HCT116 (cell line): ENCODE results near the gene GNA15. TPM values are rescaled to one million over a fixed set of nuclear protein-coding genes. Genes with fewer than 3 reads are reported as not detected.

Source experiments
- ATAC-seq: fragments of 200-7000 bp; cut with Tn5 transposase; 2 replicates; pipeline ENCODE4 v1.9.1; 2020; ENCODE audit warnings: mild to moderate bottlenecking, moderate library complexity
- BruUV-seq: library from RNA; stranded (reverse); fragments of 400-500 nt; replicated peaks from 2 replicates; lab custom pipeline; 2021; lab: Mats Ljungman, UMichigan
- CTCF ChIA-PET: fragments of 300-600 bp; sonication (Branson Sonifier 250); formaldehyde crosslinking; loops from one replicate; lab custom pipeline; 2021; ENCODE audit warnings: antibody characterized with exemption; lab: Charles Lee
- POLR2A ChIA-PET: fragments of 300-600, 350-600 bp; sonication (Branson Sonifier 250); formaldehyde crosslinking; loops from one replicate; lab custom pipeline; 2021; ENCODE audit warnings: antibody characterized with exemption; lab: Charles Lee
- RAD21 ChIA-PET, 2 experiments: fragments of 300-600 bp; sonication (Branson Sonifier 250); formaldehyde crosslinking; loops; one replicate each; lab custom pipeline; 2023; ENCODE audit warnings: low total read pairs in 2 of 2; ENCODE audit not compliant: uncharacterized antibody in 2 of 2, unreplicated experiment in 2 of 2, low non-redundant PET in 1 of 2; lab: Charles Lee
- DNase-seq: peaks from one replicate; pipeline ENCODE4 v3.0.0-alpha.2; 2010; ENCODE audit warnings: low read depth, low spot score
- H2AFZ ChIP-seq: fragments of 200-600 bp; shearing (Covaris generic), sonication (generic); 2 replicates; pipeline ENCODE4 v1.6.1; 2017; ENCODE audit warnings: low read depth, mixed run types, mixed read lengths, antibody characterized with exemption, low read length; ENCODE audit not compliant: poor library complexity, severe bottlenecking
- H3K27ac ChIP-seq: 2 replicates; pipeline ENCODE4 v1.5.1; 2012; ENCODE audit warnings: low read depth, low read length
- H3K27me3 ChIP-seq: fragments of 200-600 bp; sonication (generic); 2 replicates; pipeline ENCODE4 v1.6.1; 2016; ENCODE audit warnings: mixed run types, low read length, mixed read lengths; ENCODE audit not compliant: insufficient read depth
- H3K36me3 ChIP-seq, 2 experiments: fragments of 200-500 bp in 1 of 2; fragments of 200-600 bp in 1 of 2; sonication (Bioruptor generic) in 1 of 2; sonication (generic) in 1 of 2; 2 replicates each; pipeline versions ENCODE4 v1.5.1 to v1.6.1; 2014 to 2016; ENCODE audit warnings: low read length in 2 of 2, inconsistent platforms in 1 of 2, mixed read lengths in 1 of 2, mixed run types in 1 of 2; ENCODE audit not compliant: insufficient read depth in 2 of 2, control insufficient read depth in 1 of 2
- H3K4me1 ChIP-seq, 2 experiments: fragments of 200-600 bp in 1 of 2; sonication (generic) in 1 of 2; 2 replicates each; pipeline versions ENCODE4 v1.5.1 to v1.6.1; 2012 to 2017; ENCODE audit warnings: low read length in 2 of 2, inconsistent platforms in 1 of 2, mild to moderate bottlenecking in 1 of 2, mixed read lengths in 1 of 2, mixed run types in 1 of 2, moderate library complexity in 1 of 2; ENCODE audit not compliant: insufficient read depth in 2 of 2, control insufficient read depth in 1 of 2
- H3K4me2 ChIP-seq: fragments of 200-600 bp; sonication (generic); 2 replicates; pipeline ENCODE4 v1.6.1; 2017; ENCODE audit warnings: mixed run types, low read length, mixed read lengths
- H3K4me3 ChIP-seq, 2 experiments: fragments of 200-600 bp in 1 of 2; sonication (generic) in 1 of 2; replicated peaks in 1 of 2; 2 replicates each; pipeline ENCODE4 v1.5.1; 2011 to 2016; ENCODE audit warnings: low read length in 2 of 2, control low read depth in 1 of 2, low read depth in 1 of 2, mild to moderate bottlenecking in 1 of 2, mixed read lengths in 1 of 2, mixed run types in 1 of 2
- H3K79me2 ChIP-seq: fragments of 200-600 bp; sonication (generic); 2 replicates; pipeline ENCODE4 v1.6.1; 2017; ENCODE audit warnings: mild to moderate bottlenecking, mixed run types, low read length, moderate library complexity, mixed read lengths; ENCODE audit not compliant: insufficient read depth
- H3K9ac ChIP-seq: fragments of 200-600 bp; sonication (generic); 2 replicates; pipeline ENCODE4 v1.6.1; 2016; ENCODE audit warnings: low read length, mixed read lengths
- H3K9me2 ChIP-seq: fragments of 200-600 bp; sonication (generic), shearing (Covaris generic); 2 replicates; pipeline ENCODE4 v1.6.1; 2017; ENCODE audit warnings: mixed run types, mild to moderate bottlenecking, moderate library complexity; ENCODE audit not compliant: insufficient read depth
- H3K9me3 ChIP-seq, 2 experiments: fragments of 200-500 bp in 1 of 2; fragments of 200-600 bp in 1 of 2; sonication (Bioruptor generic) in 1 of 2; sonication (generic) in 1 of 2; 2 replicates each; pipeline ENCODE4 v1.6.1; 2014 to 2017; ENCODE audit warnings: low read length in 2 of 2, mixed read lengths in 2 of 2, inconsistent platforms in 1 of 2, low read depth in 1 of 2, mild to moderate bottlenecking in 1 of 2, mixed run types in 1 of 2, moderate library complexity in 1 of 2; ENCODE audit not compliant: control insufficient read depth in 1 of 2, insufficient read depth in 1 of 2
- H4K20me1 ChIP-seq: fragments of 200-600 bp; sonication (generic), shearing (Covaris generic); 2 replicates; pipeline ENCODE4 v1.6.1; 2017; ENCODE audit warnings: mixed run types, mild to moderate bottlenecking, moderate library complexity; ENCODE audit not compliant: insufficient read depth
- CEBPB ChIP-seq: IDR thresholded peaks from 2 replicates; pipeline ENCODE4 v1.6.1; 2012; ENCODE audit warnings: low read depth
- EGR1 ChIP-seq: IDR thresholded peaks from 2 replicates; pipeline ENCODE4 v1.6.1; 2012; ENCODE audit warnings: low read depth
- JUND ChIP-seq: IDR thresholded peaks from 2 replicates; pipeline ENCODE4 v1.6.1; 2012
- POLR2AphosphoS5 ChIP-seq: IDR thresholded peaks from 2 replicates; pipeline ENCODE4 v1.6.1; 2011; ENCODE audit warnings: mild to moderate bottlenecking, low read depth, low read length, moderate library complexity
- SIN3A ChIP-seq: IDR thresholded peaks from 2 replicates; pipeline ENCODE4 v1.6.1; 2012; ENCODE audit warnings: low read depth
- TCF7L2 ChIP-seq: IDR thresholded peaks from 2 replicates; pipeline ENCODE4 v1.7.0; 2011; ENCODE audit warnings: borderline replicate concordance, inconsistent platforms; ENCODE audit not compliant: insufficient read depth, insufficient read length; ENCODE audit errors: extremely low read depth
- YY1 ChIP-seq: IDR thresholded peaks from 2 replicates; pipeline ENCODE4 v1.6.1; 2011; ENCODE audit warnings: low read length, low read depth, moderate library complexity, mild to moderate bottlenecking; ENCODE audit not compliant: insufficient replicate concordance; ENCODE audit errors: extremely low read depth
- intact Hi-C: fragments of 100-400 bp; cut with micrococcal nuclease; formaldehyde crosslinking; loops from 2 replicates; pipeline ENCODE4 v1.10.0; 2022
- total RNA-seq: library from RNA; stranded (reverse); gene quantifications from one replicate; pipeline ENCODE4 v1.2.1, GENCODE V29; 2021; ENCODE audit not compliant: unreplicated experiment
- TF ChIP-seq, protein P1 (sequence below): IDR thresholded peaks from 2 replicates; pipeline ENCODE4 v1.6.1; 2012; ENCODE audit warnings: low read depth
- TF ChIP-seq, protein P2 (sequence below): IDR thresholded peaks from 2 replicates; pipeline ENCODE4 v1.6.1; 2012
- TF ChIP-seq, protein P3 (sequence below), 3 experiments: fragments of 200-600 bp in 1 of 3; sonication (generic) in 1 of 3; IDR thresholded peaks in 2 of 3; conservative IDR thresholded peaks in 1 of 3; 2 replicates each; pipeline ENCODE4 v1.5.1; 2012 to 2017; ENCODE audit warnings: low read depth in 2 of 3, low read length in 2 of 3, antibody characterized with exemption in 1 of 3, borderline replicate concordance in 1 of 3, control low read depth in 1 of 3, mild to moderate bottlenecking in 1 of 3, mixed read lengths in 1 of 3, mixed run types in 1 of 3, moderate library complexity in 1 of 3; ENCODE audit not compliant: insufficient read depth in 1 of 3

GNA15 gene
- total RNA-seq, 1 experiment from 2014 or later = 1.5 TPM

DNA sequence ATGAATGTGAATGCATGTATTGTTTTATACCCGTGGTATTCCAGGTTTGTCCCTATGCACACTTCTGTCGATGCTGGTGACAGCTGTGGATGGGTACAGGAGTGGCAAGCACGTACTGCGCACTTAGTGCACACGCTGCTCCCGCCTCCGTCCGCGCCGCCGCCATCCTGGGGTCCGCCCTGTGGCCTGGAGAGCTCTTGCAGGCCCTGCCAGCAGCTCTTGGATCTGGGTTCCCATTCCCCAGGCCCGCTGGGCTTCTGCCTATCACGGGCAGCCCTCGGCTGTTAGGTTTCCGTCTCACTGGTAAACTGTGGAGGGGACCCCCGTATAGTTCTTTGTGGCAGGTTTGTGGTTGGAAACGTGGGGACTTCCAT is 37.7 kb upstream of the GNA15 start:
- Histone ChIP-seq H3K79me2 (peaks cover 85% of the 10 kb centered on the region), H3K4me2 (no peak overlapping the region), H3K36me3 (no peaks in the 10 kb centered on the region), H3K9me3 (no peaks in the 10 kb centered on the region), H3K9ac (no peak overlapping the region), H3K9me2 (no peaks in the 10 kb centered on the region), H3K4me1 (peaks cover 3 to 25% of the 10 kb centered on the region in 2 experiments), H3K27ac (no peak overlapping the region), H3K27me3 (no peaks in the 10 kb centered on the region), H2AFZ (no peak overlapping the region), H4K20me1 (no peaks in the 10 kb centered on the region), H3K4me3 (no peak overlapping the region)
- intact Hi-C loops = no loop called here
- RAD21 ChIA-PET = no interaction called here
- BruUV-seq = no TSS peak
- no peak for TF ChIP-seq TCF7L2
- no peak for DNase-seq
- POLR2A ChIA-PET = no interaction called here
- no peak for ATAC-seq
- CTCF ChIA-PET = interaction anchor here (1.0 kb wide), 1 partner anchor 11 kb away, joined by 4 read pairs; no protein-coding TSS in a partner anchor

DNA sequence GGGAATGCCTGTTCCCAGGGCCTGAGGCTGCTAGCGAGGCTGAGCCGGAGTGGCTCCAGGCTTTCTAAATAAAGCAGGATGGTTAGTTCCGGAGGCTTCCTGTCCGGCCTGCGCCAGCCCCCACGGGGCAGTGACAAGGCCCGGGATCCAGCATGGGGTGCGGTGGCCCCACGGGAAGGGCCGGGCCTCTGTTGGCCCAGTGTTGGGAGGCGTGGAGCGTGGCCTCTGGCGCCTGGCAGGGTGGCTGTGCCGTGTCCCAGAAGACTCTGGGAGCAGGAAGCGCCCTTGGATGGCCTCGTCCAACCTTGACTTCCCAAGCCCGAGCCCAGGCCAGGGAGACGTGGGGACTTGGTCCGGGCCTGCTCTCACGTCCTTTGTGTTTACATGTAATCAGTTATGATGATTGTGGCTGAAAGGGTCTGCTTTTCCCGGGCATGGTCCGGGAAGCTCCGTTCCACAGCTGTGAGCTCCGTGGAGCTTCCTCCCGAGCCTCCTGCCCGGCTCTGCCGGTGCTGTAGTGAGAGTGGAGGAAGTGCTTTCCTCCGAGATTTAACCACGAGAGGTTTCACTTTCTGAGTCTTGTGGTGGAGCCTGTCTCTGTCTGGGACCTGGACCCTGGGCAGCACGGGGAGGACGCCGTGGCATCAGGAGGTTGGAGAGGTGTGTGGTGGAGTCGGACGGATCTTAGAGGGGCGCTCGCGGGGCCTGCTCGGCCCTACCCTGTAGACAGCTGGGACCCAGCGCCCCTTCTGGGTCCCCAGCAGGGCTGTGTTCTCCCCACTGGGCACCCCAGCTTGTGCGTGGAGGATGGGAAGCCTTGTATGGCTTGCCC is 37.1 kb upstream of the GNA15 start:
- TF ChIP-seq, protein P1, sequence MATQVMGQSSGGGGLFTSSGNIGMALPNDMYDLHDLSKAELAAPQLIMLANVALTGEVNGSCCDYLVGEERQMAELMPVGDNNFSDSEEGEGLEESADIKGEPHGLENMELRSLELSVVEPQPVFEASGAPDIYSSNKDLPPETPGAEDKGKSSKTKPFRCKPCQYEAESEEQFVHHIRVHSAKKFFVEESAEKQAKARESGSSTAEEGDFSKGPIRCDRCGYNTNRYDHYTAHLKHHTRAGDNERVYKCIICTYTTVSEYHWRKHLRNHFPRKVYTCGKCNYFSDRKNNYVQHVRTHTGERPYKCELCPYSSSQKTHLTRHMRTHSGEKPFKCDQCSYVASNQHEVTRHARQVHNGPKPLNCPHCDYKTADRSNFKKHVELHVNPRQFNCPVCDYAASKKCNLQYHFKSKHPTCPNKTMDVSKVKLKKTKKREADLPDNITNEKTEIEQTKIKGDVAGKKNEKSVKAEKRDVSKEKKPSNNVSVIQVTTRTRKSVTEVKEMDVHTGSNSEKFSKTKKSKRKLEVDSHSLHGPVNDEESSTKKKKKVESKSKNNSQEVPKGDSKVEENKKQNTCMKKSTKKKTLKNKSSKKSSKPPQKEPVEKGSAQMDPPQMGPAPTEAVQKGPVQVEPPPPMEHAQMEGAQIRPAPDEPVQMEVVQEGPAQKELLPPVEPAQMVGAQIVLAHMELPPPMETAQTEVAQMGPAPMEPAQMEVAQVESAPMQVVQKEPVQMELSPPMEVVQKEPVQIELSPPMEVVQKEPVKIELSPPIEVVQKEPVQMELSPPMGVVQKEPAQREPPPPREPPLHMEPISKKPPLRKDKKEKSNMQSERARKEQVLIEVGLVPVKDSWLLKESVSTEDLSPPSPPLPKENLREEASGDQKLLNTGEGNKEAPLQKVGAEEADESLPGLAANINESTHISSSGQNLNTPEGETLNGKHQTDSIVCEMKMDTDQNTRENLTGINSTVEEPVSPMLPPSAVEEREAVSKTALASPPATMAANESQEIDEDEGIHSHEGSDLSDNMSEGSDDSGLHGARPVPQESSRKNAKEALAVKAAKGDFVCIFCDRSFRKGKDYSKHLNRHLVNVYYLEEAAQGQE = no peak
- TF ChIP-seq JUND = no peak
- TF ChIP-seq CEBPB = no peak
- TF ChIP-seq EGR1 = no peak
- TF ChIP-seq, protein P2, sequence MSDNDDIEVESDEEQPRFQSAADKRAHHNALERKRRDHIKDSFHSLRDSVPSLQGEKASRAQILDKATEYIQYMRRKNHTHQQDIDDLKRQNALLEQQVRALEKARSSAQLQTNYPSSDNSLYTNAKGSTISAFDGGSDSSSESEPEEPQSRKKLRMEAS = no peak
- no peak for TF ChIP-seq POLR2AphosphoS5
- no peak for TF ChIP-seq YY1
- TF ChIP-seq SIN3A = no peak
- TF ChIP-seq, protein P3, sequence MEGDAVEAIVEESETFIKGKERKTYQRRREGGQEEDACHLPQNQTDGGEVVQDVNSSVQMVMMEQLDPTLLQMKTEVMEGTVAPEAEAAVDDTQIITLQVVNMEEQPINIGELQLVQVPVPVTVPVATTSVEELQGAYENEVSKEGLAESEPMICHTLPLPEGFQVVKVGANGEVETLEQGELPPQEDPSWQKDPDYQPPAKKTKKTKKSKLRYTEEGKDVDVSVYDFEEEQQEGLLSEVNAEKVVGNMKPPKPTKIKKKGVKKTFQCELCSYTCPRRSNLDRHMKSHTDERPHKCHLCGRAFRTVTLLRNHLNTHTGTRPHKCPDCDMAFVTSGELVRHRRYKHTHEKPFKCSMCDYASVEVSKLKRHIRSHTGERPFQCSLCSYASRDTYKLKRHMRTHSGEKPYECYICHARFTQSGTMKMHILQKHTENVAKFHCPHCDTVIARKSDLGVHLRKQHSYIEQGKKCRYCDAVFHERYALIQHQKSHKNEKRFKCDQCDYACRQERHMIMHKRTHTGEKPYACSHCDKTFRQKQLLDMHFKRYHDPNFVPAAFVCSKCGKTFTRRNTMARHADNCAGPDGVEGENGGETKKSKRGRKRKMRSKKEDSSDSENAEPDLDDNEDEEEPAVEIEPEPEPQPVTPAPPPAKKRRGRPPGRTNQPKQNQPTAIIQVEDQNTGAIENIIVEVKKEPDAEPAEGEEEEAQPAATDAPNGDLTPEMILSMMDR (IDR thresholded peaks at IDR 0.05 in 2 of 3, conservative IDR thresholded peaks at IDR 0.05 in 1 of 3; ENCODE audit: borderline replicate concordance in 1 of 3, insufficient read depth in 1 of 3, low read depth in 2 of 3, low read length in 2 of 3) = no peak
- intact Hi-C loops = no loop called here
- POLR2A ChIA-PET = no interaction called here
- Histone ChIP-seq H3K9me3 (no peaks in the 10 kb centered on the region), H4K20me1 (no peaks in the 10 kb centered on the region), H3K9me2 (no peaks in the 10 kb centered on the region), H3K36me3 (no peaks in the 10 kb centered on the region), H3K4me3 (no peak overlapping the region), H3K79me2 (peaks cover 86% of the 10 kb centered on the region), H3K4me1 (peaks cover 7 to 24% of the 10 kb centered on the region in 2 experiments), H2AFZ (no peak overlapping the region), H3K9ac (no peak overlapping the region), H3K27ac (no peak overlapping the region), H3K27me3 (no peaks in the 10 kb centered on the region), H3K4me2 (no peak overlapping the region)
- RAD21 ChIA-PET = no interaction called here
- CTCF ChIA-PET = interaction anchor here (2.5 kb wide), 1 partner anchor 10 kb away, joined by 8 read pairs; no protein-coding TSS in a partner anchor
- ATAC-seq (no peak), DNase-seq (no peak)
- BruUV-seq = no TSS peak
